ENCODE measurements around the gene ABCA4.

- TF ChIP-seq CTCF (IDR thresholded peaks at IDR 0.05) (no peak), POLR2A (IDR thresholded peaks at IDR 0.05) (no peak)
Observed at GRCh38 chr1:94029130-94029993, 91.6 kb downstream of the ABCA4 start.

All from right lobe of liver (tissue), 4 donors.